K562 (cell line): ENCODE data around the gene TP73. TPM values are rescaled to one million over a fixed set of nuclear protein-coding genes. Genes with fewer than 3 reads are reported as not detected.
"Not testable (repeated sequence)": the region's sequence is repeated elsewhere in the genome, so short reads cannot be mapped to it uniquely, and the experiment has no call there.

Experiments
- ATAC-seq: fragments of 200-7000 bp; cut with Tn5 transposase; 3 replicates; pipeline ENCODE4 v1.9.1; 2020; ENCODE audit warnings: moderate library complexity
- BruUV-seq: library from RNA; stranded (reverse); fragments of 400-500 nt; replicated peaks from 2 replicates; lab custom pipeline; 2021; lab: Mats Ljungman, UMichigan
- CTCF ChIA-PET: fragments of 300-600 bp; formaldehyde crosslinking; extraction: SDS; loops from one replicate; lab custom pipeline; 2021; ENCODE audit warnings: low intra/inter-chr PET ratio; lab: Yijun Ruan, JAX
- POLR2A ChIA-PET: fragments of 300-600, 350-650 bp; sonication (Branson Sonifier 250); formaldehyde crosslinking; extraction: SDS; loops from one replicate; lab custom pipeline; 2021; ENCODE audit warnings: antibody characterized with exemption, inconsistent platforms; lab: Yijun Ruan, JAX
- DNase-seq, 4 experiments: peaks; one replicate each; pipeline versions ENCODE4 v3.0.0 to v3.0.0-alpha.2; 2011 to 2018; ENCODE audit warnings: low spot score in 3 of 4, mixed read lengths in 3 of 4; ENCODE audit errors: extremely low read depth in 1 of 4
- FAIRE-seq: peaks from 2 replicates; lab custom pipeline; 2011; peaks lifted over from hg19 to GRCh38; lab: Jason Lieb, UNC
- H2AFZ ChIP-seq: 2 replicates; pipeline ENCODE4 v1.6.0; 2011; ENCODE audit warnings: low read depth, low read length, control low read depth, inconsistent platforms
- H3K27ac ChIP-seq: fragments of 200-600 bp; 3 replicates; pipeline ENCODE4 v1.8.0; 2011; ENCODE audit warnings: low read depth, mild to moderate bottlenecking, control low read depth, inconsistent platforms, low read length, moderate library complexity, mixed read lengths; ENCODE audit errors: extremely low read depth
- H3K27me3 ChIP-seq, 2 experiments: fragments of 300-600 bp in 1 of 2; 2 replicates in 1 of 2; 3 replicates in 1 of 2; pipeline versions ENCODE4 v1.6.0 to v1.8.0; 2011; ENCODE audit warnings: inconsistent platforms in 2 of 2, low read length in 2 of 2, mild to moderate bottlenecking in 1 of 2, mixed read lengths in 1 of 2, moderate library complexity in 1 of 2; ENCODE audit not compliant: control insufficient read depth in 2 of 2, insufficient read depth in 2 of 2
- H3K36me3 ChIP-seq: fragments of 300-600 bp; 3 replicates; pipeline ENCODE4 v1.8.0; 2011; ENCODE audit warnings: mild to moderate bottlenecking, low read length, inconsistent platforms; ENCODE audit not compliant: control insufficient read depth, insufficient read depth
- H3K4me1 ChIP-seq, 2 experiments: fragments of 200-600 bp in 1 of 2; replicated peaks in 1 of 2; 2 replicates in 1 of 2; 3 replicates in 1 of 2; pipeline versions ENCODE4 v1.5.1 to v1.8.0; 2011; ENCODE audit warnings: inconsistent platforms in 2 of 2, low read length in 2 of 2, mild to moderate bottlenecking in 1 of 2, mixed read lengths in 1 of 2, moderate library complexity in 1 of 2; ENCODE audit not compliant: control insufficient read depth in 2 of 2, insufficient read depth in 2 of 2
- H3K4me2 ChIP-seq: 2 replicates; pipeline ENCODE4 v1.6.1; 2011; ENCODE audit warnings: low read length, control low read depth, inconsistent platforms, mixed read lengths; ENCODE audit not compliant: insufficient read depth
- H3K4me3 ChIP-seq: fragments of 200-600 bp; sonication (generic), shearing (Covaris generic); 2 replicates; pipeline ENCODE4 v1.5.1; 2016; ENCODE audit warnings: control low read depth, inconsistent platforms
- H3K79me2 ChIP-seq: fragments of 200-600 bp; 3 replicates; pipeline ENCODE4 v1.8.0; 2011; ENCODE audit warnings: low read length, inconsistent platforms; ENCODE audit not compliant: control insufficient read depth, insufficient read depth
- H3K9ac ChIP-seq, 2 experiments: 2 replicates each; pipeline versions ENCODE4 v1.6.0 to v1.6.1; 2011; ENCODE audit warnings: low read depth in 2 of 2, low read length in 2 of 2, control low read depth in 1 of 2, inconsistent platforms in 1 of 2, mild to moderate bottlenecking in 1 of 2, mixed read lengths in 1 of 2; ENCODE audit not compliant: insufficient read depth in 1 of 2
- H3K9me1 ChIP-seq: one replicate; pipeline ENCODE4 v1.6.0; 2011; ENCODE audit warnings: inconsistent platforms, mild to moderate bottlenecking, low read length, moderate library complexity; ENCODE audit not compliant: control insufficient read depth, insufficient read depth
- H3K9me3 ChIP-seq: replicated peaks from 2 replicates; pipeline ENCODE4 v1.5.1; 2011; ENCODE audit warnings: low read depth, low read length, inconsistent platforms; ENCODE audit not compliant: control insufficient read depth, insufficient read depth
- H4K20me1 ChIP-seq: replicated peaks from 2 replicates; pipeline ENCODE4 v1.6.1; 2011; ENCODE audit warnings: low read length, inconsistent platforms, mixed read lengths; ENCODE audit not compliant: control insufficient read depth, insufficient read depth
- LEF1 ChIP-seq: fragments of 450-650 bp; IDR thresholded peaks from 2 replicates; pipeline ENCODE4 v1.6.1; 2016; ENCODE audit warnings: mild to moderate bottlenecking
- ZNF316 ChIP-seq: fragments of 450-650 bp; IDR thresholded peaks from 2 replicates; pipeline ENCODE4 v1.6.1; 2016
- WGBS: fragments of 100-300 bp; shearing (Covaris generic); methylation state at CpG from one replicate; pipeline ENCODE4 v1.1.6; 2016; ENCODE audit warnings: low coverage, mixed read lengths; ENCODE audit not compliant: insufficient coverage; ENCODE audit errors: missing lambda C conversion rate; 5-methylcytosine and 5-hydroxymethylcytosine counted together
- in situ Hi-C: fragments of 300-500 bp; cut with MboI; formaldehyde crosslinking; loops from 4 replicates; pipeline ENCODE4 v1.15.0; 2018; ENCODE audit warnings: inconsistent platforms, mixed read lengths
- intact Hi-C: fragments of 100-400 bp; cut with micrococcal nuclease; formaldehyde crosslinking; loops from 2 replicates; pipeline ENCODE4 v1.14.2; 2022
- polyA plus RNA-seq, 8 experiments: library from polyadenylated mRNA; depleted of rRNA in 4 of 8; stranded (reverse) in 5 of 8; unstranded in 3 of 8; fragments of >200 nt; fragmentation: Nextera tagmentation in 2 of 8; fragmentation: Illumina TruSeq in 1 of 8; extraction: Ambion mirVana in 2 of 8; extraction: Trizol in 1 of 8; gene quantifications; 2 replicates each; pipeline versions ENCODE4 v1.2.1 to v1.2.3, GENCODE V29; 2011 to 2014; ENCODE audit warnings: inconsistent platforms in 1 of 8, missing spikeins in 1 of 8
- total RNA-seq, 7 experiments: library from RNA; depleted of rRNA in 6 of 7; stranded (reverse); fragments of >200 nt in 6 of 7; fragmentation: Illumina TruSeq in 2 of 7; extraction: Trizol in 2 of 7; gene quantifications; 2 replicates each; pipeline versions ENCODE4 v1.2.1 to v1.2.3, GENCODE V29; 2011 to 2021; ENCODE audit warnings: low replicate concordance in 1 of 7
- TF ChIP-seq, protein P1 (sequence below): sonication (generic); formaldehyde crosslinking; IDR thresholded peaks from 2 replicates; pipeline ENCODE4 v1.8.1; 2023; ENCODE audit warnings: mild to moderate bottlenecking, missing genetic modification reagents
- TF ChIP-seq, protein P2 (sequence below): fragments of 450-650 bp; IDR thresholded peaks from 2 replicates; pipeline ENCODE4 v1.6.1; 2016
- TF ChIP-seq, protein P3 (sequence below), 2 experiments: IDR thresholded peaks in 1 of 2; conservative IDR thresholded peaks in 1 of 2; 2 replicates each; pipeline ENCODE4 v1.6.1; 2016; ENCODE audit warnings: low read depth in 2 of 2, mild to moderate bottlenecking in 1 of 2, missing compliant biosample characterization in 1 of 2, missing genetic modification characterization in 1 of 2, moderate library complexity in 1 of 2
- TF ChIP-seq, protein P4 (sequence below): fragments of 450-650 bp; formaldehyde crosslinking; IDR thresholded peaks from 2 replicates; pipeline ENCODE4 v1.4.0; 2020; ENCODE audit warnings: mild to moderate bottlenecking, mixed read lengths

TP73 gene
- total and polyA plus RNA-seq, 9 of the 15 experiments (the other 6 are each of a cell fraction or from before 2014, with no cell fraction given): 0.07 to 1.6 (median 0.40) TPM; not detected in 2

DNA sequence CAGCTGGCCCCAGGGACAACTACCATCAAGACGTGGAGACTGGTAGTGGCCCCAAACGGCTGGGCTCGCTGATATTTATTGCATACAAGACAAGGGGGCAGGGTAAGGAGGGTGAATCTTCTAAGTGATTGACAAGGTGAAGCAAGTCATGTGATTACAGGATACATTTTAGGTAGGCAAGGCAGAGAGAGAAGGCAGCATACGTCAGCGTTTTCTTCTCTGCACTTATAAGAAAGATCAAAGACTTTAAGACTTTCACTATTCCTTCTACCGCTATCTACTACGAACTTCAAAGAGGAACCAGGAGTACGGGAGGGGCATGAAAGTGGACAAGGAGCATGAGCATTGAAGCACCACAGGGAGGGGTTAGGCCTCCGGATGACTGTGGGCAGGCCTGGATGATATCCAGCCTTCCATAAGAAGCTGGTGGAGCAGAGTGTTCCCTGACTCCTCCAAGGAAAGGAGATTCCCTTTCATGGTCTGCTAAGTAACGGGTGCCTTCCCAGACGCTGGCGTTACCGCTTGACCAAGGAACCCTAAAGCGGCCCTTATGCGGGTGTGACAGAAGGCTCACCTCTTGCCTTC lies 96.1 kb downstream of the TP73 start:
- in situ Hi-C loops, CTCF ChIA-PET, ATAC-seq: not testable (repeated sequence)
- TF ChIP-seq, protein P1, sequence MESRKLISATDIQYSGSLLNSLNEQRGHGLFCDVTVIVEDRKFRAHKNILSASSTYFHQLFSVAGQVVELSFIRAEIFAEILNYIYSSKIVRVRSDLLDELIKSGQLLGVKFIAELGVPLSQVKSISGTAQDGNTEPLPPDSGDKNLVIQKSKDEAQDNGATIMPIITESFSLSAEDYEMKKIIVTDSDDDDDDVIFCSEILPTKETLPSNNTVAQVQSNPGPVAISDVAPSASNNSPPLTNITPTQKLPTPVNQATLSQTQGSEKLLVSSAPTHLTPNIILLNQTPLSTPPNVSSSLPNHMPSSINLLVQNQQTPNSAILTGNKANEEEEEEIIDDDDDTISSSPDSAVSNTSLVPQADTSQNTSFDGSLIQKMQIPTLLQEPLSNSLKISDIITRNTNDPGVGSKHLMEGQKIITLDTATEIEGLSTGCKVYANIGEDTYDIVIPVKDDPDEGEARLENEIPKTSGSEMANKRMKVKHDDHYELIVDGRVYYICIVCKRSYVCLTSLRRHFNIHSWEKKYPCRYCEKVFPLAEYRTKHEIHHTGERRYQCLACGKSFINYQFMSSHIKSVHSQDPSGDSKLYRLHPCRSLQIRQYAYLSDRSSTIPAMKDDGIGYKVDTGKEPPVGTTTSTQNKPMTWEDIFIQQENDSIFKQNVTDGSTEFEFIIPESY: 0 out of 2 replicates have a peak, but pooled peaks have one; percentile 35
- TF ChIP-seq ZNF316: peak; percentile 63
- TF ChIP-seq, protein P2, sequence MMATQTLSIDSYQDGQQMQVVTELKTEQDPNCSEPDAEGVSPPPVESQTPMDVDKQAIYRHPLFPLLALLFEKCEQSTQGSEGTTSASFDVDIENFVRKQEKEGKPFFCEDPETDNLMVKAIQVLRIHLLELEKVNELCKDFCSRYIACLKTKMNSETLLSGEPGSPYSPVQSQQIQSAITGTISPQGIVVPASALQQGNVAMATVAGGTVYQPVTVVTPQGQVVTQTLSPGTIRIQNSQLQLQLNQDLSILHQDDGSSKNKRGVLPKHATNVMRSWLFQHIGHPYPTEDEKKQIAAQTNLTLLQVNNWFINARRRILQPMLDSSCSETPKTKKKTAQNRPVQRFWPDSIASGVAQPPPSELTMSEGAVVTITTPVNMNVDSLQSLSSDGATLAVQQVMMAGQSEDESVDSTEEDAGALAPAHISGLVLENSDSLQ: peak; percentile 79
- TF ChIP-seq, protein P3, sequence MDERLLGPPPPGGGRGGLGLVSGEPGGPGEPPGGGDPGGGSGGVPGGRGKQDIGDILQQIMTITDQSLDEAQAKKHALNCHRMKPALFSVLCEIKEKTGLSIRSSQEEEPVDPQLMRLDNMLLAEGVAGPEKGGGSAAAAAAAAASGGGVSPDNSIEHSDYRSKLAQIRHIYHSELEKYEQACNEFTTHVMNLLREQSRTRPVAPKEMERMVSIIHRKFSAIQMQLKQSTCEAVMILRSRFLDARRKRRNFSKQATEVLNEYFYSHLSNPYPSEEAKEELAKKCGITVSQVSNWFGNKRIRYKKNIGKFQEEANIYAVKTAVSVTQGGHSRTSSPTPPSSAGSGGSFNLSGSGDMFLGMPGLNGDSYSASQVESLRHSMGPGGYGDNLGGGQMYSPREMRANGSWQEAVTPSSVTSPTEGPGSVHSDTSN (CRISPR knock-in tag; IDR thresholded peaks at IDR 0.05; ENCODE audit: low read depth): not testable (repeated sequence)
- TF ChIP-seq, protein P3 (tag; conservative IDR thresholded peaks at IDR 0.05; ENCODE audit: low read depth): 0 out of 2 replicates have a peak, but pooled peaks have one; percentile 38
- peak; percentile 52; the same call in 1 of the 2 replicates for TF ChIP-seq LEF1
- TF ChIP-seq, protein P4, sequence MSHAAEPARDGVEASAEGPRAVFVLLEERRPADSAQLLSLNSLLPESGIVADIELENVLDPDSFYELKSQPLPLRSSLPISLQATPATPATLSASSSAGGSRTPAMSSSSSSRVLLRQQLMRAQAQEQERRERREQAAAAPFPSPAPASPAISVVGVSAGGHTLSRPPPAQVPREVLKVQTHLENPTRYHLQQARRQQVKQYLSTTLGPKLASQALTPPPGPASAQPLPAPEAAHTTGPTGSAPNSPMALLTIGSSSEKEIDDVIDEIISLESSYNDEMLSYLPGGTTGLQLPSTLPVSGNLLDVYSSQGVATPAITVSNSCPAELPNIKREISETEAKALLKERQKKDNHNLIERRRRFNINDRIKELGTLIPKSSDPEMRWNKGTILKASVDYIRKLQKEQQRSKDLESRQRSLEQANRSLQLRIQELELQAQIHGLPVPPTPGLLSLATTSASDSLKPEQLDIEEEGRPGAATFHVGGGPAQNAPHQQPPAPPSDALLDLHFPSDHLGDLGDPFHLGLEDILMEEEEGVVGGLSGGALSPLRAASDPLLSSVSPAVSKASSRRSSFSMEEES (CRISPR knock-in tag): peak; percentile 73
- TF ChIP-seq, all 486 proteins: peak for 6; not testable (repeated sequence) for 480
- H3K27me3 ChIP-seq, BruUV-seq, DNase-seq, H3K4me3 ChIP-seq, H3K9ac ChIP-seq, H3K9me1 ChIP-seq, FAIRE-seq, H3K27ac ChIP-seq, H3K9me3 ChIP-seq, intact Hi-C loops: not testable (repeated sequence)
- peaks cover 35 to 54% of the 10 kb centered on the region in 2 experiments for H3K4me1 ChIP-seq
- H3K36me3 ChIP-seq: peaks cover 17% of the 10 kb centered on the region; the same call in 2 of the 3 replicates
- peaks cover 12% of the 10 kb centered on the region; the same call in 1 of the 2 replicates for H4K20me1 ChIP-seq
- peak overlapping the region; percentile 51 for H2AFZ ChIP-seq
- 49% methylated on average over 15 of the region's 15 CpGs for WGBS
- H3K79me2 ChIP-seq: peaks cover 29% of the 10 kb centered on the region
- POLR2A ChIA-PET: interaction anchor here (1.5 kb wide), 1 partner anchor 19 kb away, joined by 6 read pairs; no protein-coding TSS in a partner anchor
- peak overlapping the region; percentile 87; the same call in 1 of the 2 replicates for H3K4me2 ChIP-seq
